Activated CD4-positive, CD25-positive, alpha-beta regulatory T cell treated with anti-CD3 and anti-CD28 coated beads, Interleukin-2, amount 50 U/mL, for 24 hours (primary cell): ENCODE data around the gene FASTK.

ENCODE experiments used
- ATAC-seq, 2 donors: fragments of 150-1000 bp; cut with Tn5 transposase; one replicate each; pipeline ENCODE4 v1.10.0; 2021; ENCODE audit warnings: mild to moderate bottlenecking in 1 of 2, moderate library complexity in 1 of 2

FASTK gene

GRCh38 chr7:151064993-151065392, 15.6 kb downstream of the FASTK start:
- no peak for ATAC-seq

- no peak for ATAC-seq
Observed at GRCh38 chr7:151064454-151064853, 16.2 kb downstream of the FASTK start.

- ATAC-seq: no peak
Observed at GRCh38 chr7:151063212-151063561, 17.4 kb downstream of the FASTK start.

GRCh38 chr7:151062399-151063211, 18.0 kb downstream of the FASTK start:
- no peak for ATAC-seq

GRCh38 chr7:151062111-151062398, 18.6 kb downstream of the FASTK start:
- ATAC-seq: no peak

- no peak for ATAC-seq
Observed at GRCh38 chr7:151061213-151062110, 19.1 kb downstream of the FASTK start.

- ATAC-seq: no peak
Observed at GRCh38 chr7:151060416-151061212, 20.0 kb downstream of the FASTK start.

GRCh38 chr7:151060113-151060415, 20.5 kb downstream of the FASTK start:
- no peak for ATAC-seq

- ATAC-seq: peak; percentile 9 to 13
Observed at GRCh38 chr7:151059367-151060112, 21.1 kb downstream of the FASTK start, which contains the start of gene SLC4A2. SLC4A2 (plus strand) TSS chr7:151059589; CDS start chr7:151061988, 2,399 bp downstream.

- no peak for ATAC-seq
Observed at GRCh38 chr7:151058781-151059366, 21.7 kb downstream of the FASTK start.

GRCh38 chr7:151057989-151058780, 22.4 kb downstream of the FASTK start:
- peak; percentile 97 to 98 for ATAC-seq

- peak; percentile 0 to 1 for ATAC-seq
Observed at GRCh38 chr7:151057506-151057988, 23.1 kb downstream of the FASTK start, which contains the start of gene CDK5. CDK5 (minus strand) TSS chr7:151057897; CDS start chr7:151057848, 49 bp downstream.

GRCh38 chr7:151056666-151057505, 23.7 kb downstream of the FASTK start:
- no peak for ATAC-seq

- ATAC-seq: no peak
Observed at GRCh38 chr7:151056283-151056665, 24.3 kb downstream of the FASTK start.

GRCh38 chr7:151053751-151054150, 26.9 kb downstream of the FASTK start:
- no peak for ATAC-seq

- no peak for ATAC-seq
Observed at GRCh38 chr7:151053096-151053495, 27.5 kb downstream of the FASTK start.

- peak; percentile 72 to 73 for ATAC-seq
Observed at GRCh38 chr7:151051108-151051507, 29.5 kb downstream of the FASTK start.

- ATAC-seq: no peak
Observed at GRCh38 chr7:151048911-151049463, 31.6 kb downstream of the FASTK start.

- no peak for ATAC-seq
Observed at GRCh38 chr7:151047976-151048815, 32.4 kb downstream of the FASTK start, which contains the start of gene ASIC3. ASIC3 (plus strand) TSS chr7:151048531; CDS start chr7:151048886, 355 bp downstream.
